DOHH2 (cell line): ENCODE data around the gene CACNA1I.

Source experiments
- EZH2phosphoT487 ChIP-seq: fragments of 200-600 bp; sonication (generic); IDR thresholded peaks from 2 replicates; pipeline ENCODE4 v1.6.1; 2017; ENCODE audit warnings: borderline replicate concordance, mild to moderate bottlenecking, antibody characterized with exemption, low read length, moderate library complexity, mixed read lengths
- TF ChIP-seq, protein P1 (sequence below): fragments of 200-600 bp; sonication (generic); IDR thresholded peaks from one replicate; pipeline ENCODE4 v1.5.1; 2014; ENCODE audit warnings: antibody characterized with exemption, mild to moderate bottlenecking, low read depth, low read length; ENCODE audit not compliant: poor library complexity, severe bottlenecking

DNA sequence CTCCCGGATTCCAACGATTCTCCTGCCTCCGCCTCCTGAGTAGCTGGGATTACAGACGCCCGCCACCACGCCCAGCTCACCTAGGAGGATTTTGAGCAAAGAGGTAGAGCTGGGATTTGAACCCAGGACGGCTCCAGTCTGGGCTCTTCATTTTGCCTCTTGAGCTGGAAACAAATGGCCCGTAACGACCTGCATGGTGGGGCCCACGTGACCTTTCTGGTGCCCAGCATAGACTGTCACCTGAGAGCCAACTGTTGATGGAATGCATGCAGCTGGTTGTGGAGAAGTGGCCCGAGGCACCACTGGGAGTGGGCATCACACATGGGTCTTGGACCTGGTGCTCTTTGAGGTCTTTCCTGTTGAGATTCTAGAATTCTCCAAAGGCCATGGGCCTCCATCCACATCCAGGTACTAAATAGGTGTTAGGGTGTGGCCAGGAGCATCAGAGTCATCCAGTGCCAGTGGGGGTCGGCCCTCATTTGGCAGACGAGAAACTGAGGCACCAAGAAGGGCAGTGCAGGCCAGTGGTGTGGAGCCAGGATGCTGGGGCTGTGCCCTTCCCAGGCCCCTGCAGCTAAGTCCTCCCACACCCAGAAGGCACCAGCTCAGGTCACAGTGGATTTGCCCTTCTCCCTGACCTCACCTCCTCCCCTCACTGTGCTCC lies 46.3 kb upstream of the CACNA1I start:
- TF ChIP-seq, protein P1, sequence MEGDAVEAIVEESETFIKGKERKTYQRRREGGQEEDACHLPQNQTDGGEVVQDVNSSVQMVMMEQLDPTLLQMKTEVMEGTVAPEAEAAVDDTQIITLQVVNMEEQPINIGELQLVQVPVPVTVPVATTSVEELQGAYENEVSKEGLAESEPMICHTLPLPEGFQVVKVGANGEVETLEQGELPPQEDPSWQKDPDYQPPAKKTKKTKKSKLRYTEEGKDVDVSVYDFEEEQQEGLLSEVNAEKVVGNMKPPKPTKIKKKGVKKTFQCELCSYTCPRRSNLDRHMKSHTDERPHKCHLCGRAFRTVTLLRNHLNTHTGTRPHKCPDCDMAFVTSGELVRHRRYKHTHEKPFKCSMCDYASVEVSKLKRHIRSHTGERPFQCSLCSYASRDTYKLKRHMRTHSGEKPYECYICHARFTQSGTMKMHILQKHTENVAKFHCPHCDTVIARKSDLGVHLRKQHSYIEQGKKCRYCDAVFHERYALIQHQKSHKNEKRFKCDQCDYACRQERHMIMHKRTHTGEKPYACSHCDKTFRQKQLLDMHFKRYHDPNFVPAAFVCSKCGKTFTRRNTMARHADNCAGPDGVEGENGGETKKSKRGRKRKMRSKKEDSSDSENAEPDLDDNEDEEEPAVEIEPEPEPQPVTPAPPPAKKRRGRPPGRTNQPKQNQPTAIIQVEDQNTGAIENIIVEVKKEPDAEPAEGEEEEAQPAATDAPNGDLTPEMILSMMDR: no peak
- TF ChIP-seq EZH2phosphoT487: no peak
